Lower leg skin (tissue), 4 donors: Measurements from ENCODE around the gene UQCR11. TPM values are rescaled to one million over a fixed set of nuclear protein-coding genes. Genes with fewer than 3 reads are reported as not detected.

Experiments
- DNase-seq, 2 donors: peaks; one replicate each; pipeline ENCODE4 v3.0.0-alpha.2; 2019; ENCODE audit warnings: low spot score in 2 of 2
- H3K4me3 ChIP-seq: fragments of 200-600 bp; sonication (generic); 2 replicates; pipeline ENCODE4 v1.5.1; 2017; ENCODE audit warnings: mild to moderate bottlenecking, low read depth; ENCODE audit not compliant: poor library complexity, severe bottlenecking
- POLR2A ChIP-seq, 2 donors: fragments of 450-650 bp; IDR thresholded peaks; one replicate each; pipeline ENCODE4 v1.6.1; 2016 to 2017; ENCODE audit warnings: antibody characterized with exemption in 2 of 2, mild to moderate bottlenecking in 1 of 2, moderate library complexity in 1 of 2
- WGBS, 2 donors: methylation state at CpG; one replicate each; pipeline ENCODE4 v1.1.5; 2018; 5-methylcytosine and 5-hydroxymethylcytosine counted together
- intact Hi-C: fragments of 100-400 bp; cut with DNase I; formaldehyde crosslinking; loops from one replicate; pipeline ENCODE4 v1.15.0; 2023; ENCODE audit warnings: low total_unique reads
- total RNA-seq, 4 donors: library from RNA; depleted of rRNA; stranded (reverse); fragments of >200 nt; gene quantifications; one replicate each; pipeline ENCODE4 v1.1.0, GENCODE V29; 2016
- TF ChIP-seq, protein P1 (sequence below), 3 donors: fragments of 450-650 bp; IDR thresholded peaks; one replicate each; pipeline ENCODE4 v1.5.1; 2016; ENCODE audit warnings: antibody characterized with exemption in 3 of 3, mild to moderate bottlenecking in 3 of 3, moderate library complexity in 2 of 3

Gene UQCR11
- total RNA-seq, 4 donors from 2014 or later = 24.8 to 71.8 (median 46.1) TPM

DNA sequence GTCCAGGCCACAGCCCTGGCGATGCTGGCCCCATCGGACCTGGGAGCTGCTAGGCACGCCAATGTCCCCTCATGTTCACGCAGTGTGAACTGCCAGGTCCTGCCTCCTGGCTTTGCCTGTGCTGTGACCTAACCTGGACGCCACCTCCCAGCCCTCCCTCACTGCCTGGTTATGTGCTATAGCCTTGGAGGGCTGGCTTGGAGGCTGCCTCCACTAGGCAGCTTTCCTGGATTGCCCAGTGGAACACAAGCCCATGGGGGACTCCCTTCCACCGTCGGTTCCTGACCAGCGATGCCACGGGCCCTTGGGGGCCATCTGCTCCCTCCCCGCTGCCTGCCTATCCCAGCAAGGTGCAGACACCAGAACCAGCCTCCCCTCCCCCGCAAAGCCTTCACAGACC, 15.2 kb upstream of the UQCR11 start:
- 90 to 91% methylated on average over 10 to 11 of the region's 11 CpGs for WGBS, 2 donors
- intact Hi-C loops = no loop called here
- no peak overlapping the region for H3K4me3 ChIP-seq
- TF ChIP-seq, protein P1, sequence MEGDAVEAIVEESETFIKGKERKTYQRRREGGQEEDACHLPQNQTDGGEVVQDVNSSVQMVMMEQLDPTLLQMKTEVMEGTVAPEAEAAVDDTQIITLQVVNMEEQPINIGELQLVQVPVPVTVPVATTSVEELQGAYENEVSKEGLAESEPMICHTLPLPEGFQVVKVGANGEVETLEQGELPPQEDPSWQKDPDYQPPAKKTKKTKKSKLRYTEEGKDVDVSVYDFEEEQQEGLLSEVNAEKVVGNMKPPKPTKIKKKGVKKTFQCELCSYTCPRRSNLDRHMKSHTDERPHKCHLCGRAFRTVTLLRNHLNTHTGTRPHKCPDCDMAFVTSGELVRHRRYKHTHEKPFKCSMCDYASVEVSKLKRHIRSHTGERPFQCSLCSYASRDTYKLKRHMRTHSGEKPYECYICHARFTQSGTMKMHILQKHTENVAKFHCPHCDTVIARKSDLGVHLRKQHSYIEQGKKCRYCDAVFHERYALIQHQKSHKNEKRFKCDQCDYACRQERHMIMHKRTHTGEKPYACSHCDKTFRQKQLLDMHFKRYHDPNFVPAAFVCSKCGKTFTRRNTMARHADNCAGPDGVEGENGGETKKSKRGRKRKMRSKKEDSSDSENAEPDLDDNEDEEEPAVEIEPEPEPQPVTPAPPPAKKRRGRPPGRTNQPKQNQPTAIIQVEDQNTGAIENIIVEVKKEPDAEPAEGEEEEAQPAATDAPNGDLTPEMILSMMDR (IDR thresholded peaks at IDR 0.05) = no peak
- no peak for TF ChIP-seq POLR2A (IDR thresholded peaks at IDR 0.05)
- no peak for DNase-seq

DNA sequence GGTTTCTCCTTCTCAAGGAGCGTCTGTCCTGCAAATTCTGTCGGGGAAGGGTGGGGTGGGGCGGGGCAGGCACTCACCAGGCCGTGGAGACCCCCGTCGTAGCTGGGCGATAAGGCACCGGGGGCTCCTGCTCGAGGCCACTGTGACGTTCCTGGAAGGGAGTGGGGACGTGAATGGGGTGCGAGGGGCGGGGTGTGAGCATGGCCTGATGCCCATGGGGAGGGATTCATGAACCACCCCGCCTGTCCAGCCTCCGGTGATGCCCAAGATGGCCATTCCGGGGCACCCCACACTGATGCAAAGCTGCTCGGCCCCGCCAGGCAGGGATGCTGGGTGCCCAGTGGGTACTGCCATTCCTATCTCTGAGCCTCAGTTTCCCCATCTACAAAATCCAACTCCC, 14.4 kb upstream of the UQCR11 start:
- 86 to 91% methylated on average over 17 to 18 of the region's 18 CpGs for WGBS, 2 donors
- intact Hi-C loops = no loop called here
- DNase-seq = no peak
- TF ChIP-seq POLR2A (IDR thresholded peaks at IDR 0.05) = no peak
- TF ChIP-seq, protein P1 (IDR thresholded peaks at IDR 0.05) = no peak
- H3K4me3 ChIP-seq = no peak overlapping the region

DNA sequence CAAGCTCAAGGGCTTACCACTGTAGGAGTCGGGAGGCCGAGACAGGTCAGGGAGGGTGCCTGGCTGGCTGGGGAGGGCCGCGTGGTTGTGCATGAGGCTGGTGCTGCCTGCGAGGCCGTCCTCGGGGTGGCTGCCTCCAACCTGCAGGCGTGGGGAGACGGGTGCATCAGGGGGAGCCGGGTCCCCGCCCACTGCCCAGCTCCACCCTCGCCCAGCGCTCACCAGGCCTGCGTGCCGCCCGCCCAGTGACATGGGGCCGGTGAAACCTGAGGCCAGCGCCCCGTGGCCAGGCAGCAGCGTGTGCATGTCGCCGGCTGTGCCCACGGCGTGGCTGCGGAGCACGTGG, 13.8 kb upstream of the UQCR11 start:
- 86 to 88% methylated on average over 15 of the region's 26 CpGs for WGBS, 2 donors
- no peak for DNase-seq
- no peak overlapping the region for H3K4me3 ChIP-seq
- intact Hi-C loops = no loop called here
- TF ChIP-seq, protein P1 (IDR thresholded peaks at IDR 0.05) = no peak
- TF ChIP-seq POLR2A (IDR thresholded peaks at IDR 0.05) = no peak

DNA sequence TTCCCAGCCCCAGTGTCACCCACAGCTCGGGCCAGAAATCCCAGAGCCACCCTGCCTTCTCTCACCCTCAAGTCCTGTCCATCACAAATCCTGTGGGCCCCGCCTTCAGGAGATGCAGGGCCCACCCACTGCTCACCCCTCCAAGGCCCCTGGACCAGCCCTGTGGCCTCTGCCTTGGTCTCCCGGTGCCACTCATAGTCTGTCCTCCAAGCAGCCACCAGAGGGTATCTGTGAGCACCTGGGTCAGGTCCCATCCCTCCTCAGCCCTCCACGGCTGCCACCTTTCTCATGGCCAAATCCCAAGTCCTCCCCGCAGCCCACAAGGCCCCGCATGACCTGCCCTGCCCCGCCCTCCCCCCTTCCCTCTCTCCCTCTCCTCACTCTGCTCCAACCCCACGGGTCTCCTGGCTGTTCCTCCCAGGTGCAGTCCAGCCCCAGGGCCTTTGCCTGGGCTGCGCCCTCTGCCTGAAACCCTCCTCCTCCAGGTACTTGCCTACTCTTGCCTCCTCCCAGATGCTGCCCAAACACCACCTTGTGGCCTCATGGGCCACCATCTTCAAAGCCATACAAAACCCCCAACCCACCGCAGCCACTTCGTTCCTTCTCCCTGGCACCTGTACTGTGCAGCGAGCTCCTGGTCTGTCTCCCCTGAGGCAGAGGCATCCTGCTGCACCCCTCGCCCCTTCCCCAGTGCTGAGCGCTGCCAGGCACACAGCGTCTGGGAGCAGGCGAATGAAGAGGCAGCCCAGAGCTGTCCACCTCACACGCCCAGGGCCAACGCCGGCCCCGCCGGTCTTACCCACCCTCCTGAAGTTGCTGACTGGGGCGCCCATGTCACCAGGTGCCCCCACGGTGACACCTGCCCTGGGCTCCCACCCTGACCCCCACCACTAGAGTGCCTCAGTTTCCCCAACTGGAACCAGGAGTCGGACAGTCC, 13.2 kb upstream of the UQCR11 start:
- intact Hi-C loops = no loop called here
- 81 to 83% methylated on average over 24 of the region's 24 CpGs for WGBS, 2 donors
- H3K4me3 ChIP-seq = no peak overlapping the region
- no peak for DNase-seq
- TF ChIP-seq POLR2A (IDR thresholded peaks at IDR 0.05) = no peak
- TF ChIP-seq, protein P1 (IDR thresholded peaks at IDR 0.05) = no peak

DNA sequence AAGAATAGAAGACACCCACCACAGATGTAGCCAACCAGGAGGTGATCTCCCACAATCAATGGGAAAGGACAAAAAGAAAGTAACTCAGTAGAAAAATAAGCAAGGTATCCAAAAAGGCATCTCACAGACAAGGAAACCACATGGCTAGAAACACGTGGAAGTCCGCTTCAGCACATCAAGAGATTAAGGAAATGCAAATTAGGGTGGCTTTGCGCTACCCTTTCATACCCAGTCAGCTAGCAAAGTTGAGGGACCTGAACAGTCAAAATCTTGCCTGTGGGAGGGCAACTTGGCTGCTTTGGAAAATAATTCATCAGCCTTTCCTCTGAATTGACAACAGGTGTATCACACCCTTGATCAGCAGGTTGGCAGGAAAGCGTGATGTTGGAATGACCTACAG, 11.6 kb upstream of the UQCR11 start:
- H3K4me3 ChIP-seq = no peak overlapping the region
- intact Hi-C loops = no loop called here
- no peak for TF ChIP-seq POLR2A (IDR thresholded peaks at IDR 0.05)

DNA sequence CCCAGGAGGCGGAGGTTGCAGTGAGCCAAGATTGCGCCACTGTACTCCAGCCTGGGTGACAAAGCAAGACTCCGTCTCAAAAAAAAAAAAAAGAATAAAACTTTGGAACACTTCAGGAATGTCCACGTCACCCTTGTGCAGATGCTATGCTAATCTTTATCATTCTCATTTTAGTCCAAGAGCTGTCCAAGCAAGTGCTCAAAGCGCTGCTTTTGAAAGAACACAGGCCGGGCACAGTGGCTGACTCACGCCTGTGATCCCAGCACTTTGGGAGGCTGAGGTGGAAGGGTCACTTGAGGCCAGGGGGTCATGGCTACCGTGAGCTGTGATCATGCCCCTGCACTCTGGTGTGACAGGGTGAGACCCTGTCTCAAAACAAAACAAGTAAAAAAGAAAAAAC, 11.1 kb upstream of the UQCR11 start:
- TF ChIP-seq POLR2A (IDR thresholded peaks at IDR 0.05) = no peak
- TF ChIP-seq, protein P1 (IDR thresholded peaks at IDR 0.05) = no peak
- WGBS, 2 donors = 90 to 92% methylated on average over 8 of the region's 8 CpGs
- intact Hi-C loops = no loop called here
- no peak overlapping the region for H3K4me3 ChIP-seq
- no peak for DNase-seq

More for the DNA sequence above, 11.6 kb upstream of the UQCR11 start:
- DNase-seq = no peak
- WGBS, 2 donors = 60 to 63% methylated on average over 4 of the region's 4 CpGs
